ENCODE data around the gene CDK15. TPM values are rescaled to one million over a fixed set of nuclear protein-coding genes. Genes with fewer than 3 reads are reported as not detected.
A peak's percentile ranks its signal among the peaks of the same experiment; 100 is the strongest.
"Not testable (repeated sequence)": the region's sequence is repeated elsewhere in the genome, so short reads cannot be mapped to it uniquely, and the experiment has no call there.

CDK15 gene
- 0.27 TPM for total RNA-seq

DNA sequence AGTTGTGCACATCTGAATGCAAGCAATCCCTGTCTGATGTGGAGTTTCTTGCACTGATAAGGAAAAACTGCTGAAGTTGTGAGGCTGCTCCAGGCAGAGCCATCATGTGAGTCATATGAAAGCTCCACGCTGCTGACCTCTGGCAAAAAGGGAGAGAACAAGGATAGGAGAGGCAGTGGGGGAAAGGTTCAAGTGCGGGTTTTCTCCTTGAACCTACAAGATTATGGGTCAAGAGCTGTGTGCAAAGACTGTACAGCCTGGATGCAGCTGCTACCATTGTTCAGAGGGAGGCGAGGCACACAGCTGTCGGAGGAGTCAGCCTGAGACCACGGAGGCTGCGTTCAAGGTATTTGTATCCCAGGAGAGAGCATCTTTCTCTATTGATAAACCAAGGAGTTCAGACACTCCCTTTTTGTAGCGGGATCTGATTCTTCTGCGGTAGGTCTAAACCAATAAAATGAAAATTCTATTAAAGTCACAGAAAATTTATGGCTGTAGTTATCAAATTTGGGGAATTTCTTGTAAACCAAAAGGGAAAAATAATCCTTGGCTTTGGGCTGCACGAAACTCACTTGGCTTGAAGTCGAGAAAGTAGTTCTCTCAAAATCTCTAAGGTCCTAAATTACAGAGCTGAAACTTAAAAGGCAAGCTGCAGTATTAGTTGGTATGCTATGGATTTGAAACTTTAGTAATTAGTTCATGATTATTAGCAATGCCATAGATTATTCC lies at the start of gene CDK15:
Gene CDK15 (plus strand): TSS at position 96 of the 729 bp plus-strand sequence. CDS start 128 bp downstream, at position 224.
- DNase-seq (ENCODE audit: low read depth in 2 of 3, low spot score in 2 of 3): no peak

DNA sequence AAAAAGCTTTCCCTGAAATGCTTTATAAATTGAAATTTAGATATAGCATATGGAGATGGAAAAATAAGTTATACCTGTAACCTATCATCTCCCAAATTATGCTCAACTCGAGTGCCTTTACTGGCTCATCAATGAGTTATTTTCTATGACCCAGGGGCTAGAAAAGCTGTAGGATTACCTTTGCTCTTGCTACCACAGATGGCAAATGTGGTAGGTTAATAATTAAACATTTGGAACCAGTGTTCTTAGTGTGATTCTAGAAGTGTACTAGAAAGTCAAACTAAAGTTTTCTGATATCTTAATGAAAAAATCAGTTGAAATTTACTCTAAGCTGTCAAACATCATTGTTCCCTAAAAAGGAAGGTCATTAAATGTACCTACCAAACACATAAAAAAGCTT lies 48.1 kb upstream of the CDK15 start:
- DNase-seq (ENCODE audit: low read depth in 2 of 3, low spot score in 2 of 3): no peak

DNA sequence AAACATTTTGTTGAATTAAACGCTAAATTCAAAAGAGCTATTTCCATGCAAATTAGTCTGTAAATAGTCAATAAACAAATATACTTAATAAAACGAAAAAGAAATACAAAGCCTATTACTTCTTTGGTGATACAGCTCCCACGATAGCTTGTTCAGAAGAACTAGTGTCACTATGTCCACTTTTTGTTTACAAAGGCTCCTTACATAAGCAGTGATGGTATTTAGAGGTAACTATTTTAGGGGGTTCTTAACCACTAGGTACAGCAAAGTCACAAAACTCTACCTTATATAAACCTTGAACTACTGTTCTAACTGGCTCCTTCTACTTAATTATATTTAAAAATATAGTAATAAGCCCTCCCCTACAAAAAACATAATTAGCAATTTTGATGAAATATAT lies 47.5 kb upstream of the CDK15 start:
- DNase-seq (ENCODE audit: low read depth in 2 of 3, low spot score in 2 of 3): no peak

DNA sequence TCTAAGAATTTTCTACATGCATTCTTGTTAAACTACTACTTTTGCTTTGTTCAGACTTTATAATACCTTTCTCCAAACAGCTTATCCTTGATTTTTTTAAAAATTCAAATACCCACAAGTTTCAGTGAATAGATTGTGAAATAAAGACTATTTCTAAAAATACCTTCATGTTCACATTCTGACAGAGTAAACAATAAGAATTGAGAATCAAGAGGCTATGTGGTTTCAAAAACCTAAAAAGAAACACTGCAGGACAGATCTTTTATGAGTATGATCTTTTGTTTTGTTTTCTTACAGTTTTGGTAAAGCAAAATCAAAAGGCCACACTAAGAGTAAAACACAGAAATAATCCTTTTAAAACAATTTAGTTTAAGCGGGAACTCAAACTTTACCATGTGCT lies 46.8 kb upstream of the CDK15 start:
- DNase-seq (ENCODE audit: low read depth in 2 of 3, low spot score in 2 of 3): no peak

DNA sequence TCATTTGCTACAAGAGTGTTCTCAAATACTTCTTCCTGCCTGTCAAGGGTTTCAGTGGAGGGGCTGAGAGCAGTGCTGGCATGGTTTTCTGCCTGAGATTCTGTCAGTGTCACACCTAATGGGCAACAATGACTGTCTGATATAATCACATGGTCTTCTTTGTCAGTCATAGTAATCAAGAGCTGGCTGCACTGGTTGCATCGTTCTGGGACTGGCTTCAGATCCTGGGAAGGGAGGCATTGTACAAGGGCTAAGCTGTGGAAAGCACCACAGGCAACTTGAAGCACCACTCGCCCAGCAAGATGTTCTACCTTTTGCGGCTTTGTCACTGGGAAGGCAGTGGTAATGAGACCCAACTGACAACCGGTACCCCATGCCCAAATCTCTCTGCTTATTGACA lies 45.2 kb upstream of the CDK15 start:
- no peak for DNase-seq (ENCODE audit: low read depth in 2 of 3, low spot score in 2 of 3)

DNA sequence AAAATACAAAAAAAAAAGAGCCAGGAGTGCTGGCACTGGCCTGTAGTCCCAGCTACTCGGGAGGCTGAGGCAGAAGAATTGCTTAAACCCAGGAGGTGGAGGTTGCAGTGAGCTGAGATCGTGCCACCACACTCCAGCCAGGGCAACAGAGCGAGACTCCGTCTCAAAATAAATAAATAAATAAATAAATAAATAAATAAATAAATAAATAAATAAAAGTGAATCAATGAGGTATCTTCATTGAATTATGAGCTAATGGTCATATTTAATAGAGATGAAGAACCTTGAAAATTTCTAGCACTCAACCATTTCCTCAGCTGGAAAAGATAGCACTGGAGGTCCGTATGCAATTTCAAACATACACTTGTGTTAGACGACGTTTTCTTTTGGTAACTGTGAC lies 41.9 kb upstream of the CDK15 start:
- DNase-seq (ENCODE audit: low read depth in 2 of 3, low spot score in 2 of 3): not testable (repeated sequence)

DNA sequence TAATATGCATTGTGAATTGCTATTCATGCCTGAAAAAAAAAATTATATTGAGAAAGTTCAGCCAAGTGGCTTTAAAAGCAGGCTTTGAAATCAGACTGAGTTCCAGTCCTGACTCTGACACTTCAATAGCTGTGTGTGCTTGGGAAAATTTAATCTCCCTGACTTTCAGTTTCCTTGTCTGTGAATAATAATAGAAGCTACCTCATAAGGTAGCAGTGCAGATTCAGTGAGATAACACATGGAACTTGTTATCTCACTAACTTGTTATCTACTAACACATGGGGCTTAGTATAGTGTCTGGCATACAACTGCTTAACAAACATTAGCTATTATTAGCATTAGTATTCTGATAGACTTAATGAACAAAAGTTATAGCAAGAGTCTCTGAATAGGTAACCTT lies 40.5 kb upstream of the CDK15 start:
- no peak for DNase-seq (ENCODE audit: low read depth in 2 of 3, low spot score in 2 of 3)

DNA sequence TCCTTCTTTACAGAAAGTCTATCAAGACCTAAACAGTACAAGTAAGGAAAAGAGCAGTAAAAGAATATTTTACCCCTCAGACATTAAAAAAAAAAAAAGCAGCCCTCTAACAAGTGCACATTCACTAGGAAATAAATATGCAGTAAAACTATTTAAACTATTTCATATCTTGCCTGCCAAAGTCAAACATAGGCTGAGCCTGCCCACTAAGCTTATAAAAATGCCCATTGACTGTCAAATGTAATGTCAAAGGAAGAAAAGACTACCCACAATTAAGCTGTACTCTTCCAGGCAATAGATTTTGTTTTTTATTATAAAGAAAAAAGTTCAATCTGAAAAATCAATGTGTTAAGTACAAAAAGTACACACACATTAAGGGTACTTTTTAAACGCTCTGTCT lies 37.4 kb upstream of the CDK15 start:
- no peak for DNase-seq (ENCODE audit: low read depth in 2 of 3, low spot score in 2 of 3)

DNA sequence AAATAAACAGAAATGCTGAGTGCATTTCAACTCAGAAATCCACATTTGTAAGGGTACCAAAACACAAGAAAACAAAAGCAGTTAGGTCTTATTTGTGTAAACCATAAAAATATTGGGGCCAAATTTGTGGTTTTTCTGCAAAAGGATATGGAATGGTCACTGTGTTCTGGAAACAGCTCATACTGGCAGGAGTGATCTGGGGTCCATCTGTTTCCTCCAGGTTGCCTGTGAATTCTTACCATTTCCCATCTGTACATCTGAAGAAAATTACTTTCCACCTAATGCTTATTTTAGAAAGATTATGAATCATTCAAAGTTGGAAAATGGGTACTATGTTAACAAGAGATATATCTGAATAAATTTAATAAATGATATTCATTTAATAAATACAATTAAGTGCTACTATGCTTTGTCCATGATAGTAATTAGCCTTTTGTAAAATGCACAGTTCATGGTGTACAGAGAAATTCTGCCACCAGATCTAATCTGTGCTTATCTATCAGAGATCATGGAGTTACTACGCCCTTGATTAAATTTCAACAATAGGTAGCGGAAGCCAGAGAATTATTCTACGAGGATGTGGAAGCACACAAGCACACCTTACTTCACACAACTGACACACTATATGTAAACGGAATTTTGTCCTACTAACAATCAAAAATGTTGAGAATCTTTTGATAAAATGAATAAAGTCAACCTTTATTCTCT lies 36.5 kb upstream of the CDK15 start:
- DNase-seq (ENCODE audit: low read depth in 2 of 3, low spot score in 2 of 3): peak in 2 of 3 donors; percentile 52 to 74

DNA sequence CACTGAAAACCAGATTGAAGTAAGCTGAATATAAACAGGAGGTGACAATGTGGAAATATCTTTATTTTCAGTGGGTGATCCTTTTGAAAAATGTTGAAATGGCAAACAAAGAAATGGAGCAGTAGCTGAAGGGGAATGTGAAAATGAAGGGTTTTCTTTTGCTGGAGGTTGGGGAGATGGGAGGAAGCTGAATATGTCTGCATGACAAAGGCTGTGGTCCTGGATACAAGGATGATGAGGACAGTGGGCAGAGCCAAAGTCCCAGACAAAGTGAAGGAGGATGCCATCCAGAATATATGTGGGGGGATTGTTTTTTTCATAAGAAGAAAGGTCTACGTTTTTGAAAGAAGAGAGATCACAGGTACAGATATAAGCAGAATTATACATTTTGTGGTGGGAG lies 32.3 kb upstream of the CDK15 start:
- no peak for DNase-seq (ENCODE audit: low read depth in 2 of 3, low spot score in 2 of 3)

DNA sequence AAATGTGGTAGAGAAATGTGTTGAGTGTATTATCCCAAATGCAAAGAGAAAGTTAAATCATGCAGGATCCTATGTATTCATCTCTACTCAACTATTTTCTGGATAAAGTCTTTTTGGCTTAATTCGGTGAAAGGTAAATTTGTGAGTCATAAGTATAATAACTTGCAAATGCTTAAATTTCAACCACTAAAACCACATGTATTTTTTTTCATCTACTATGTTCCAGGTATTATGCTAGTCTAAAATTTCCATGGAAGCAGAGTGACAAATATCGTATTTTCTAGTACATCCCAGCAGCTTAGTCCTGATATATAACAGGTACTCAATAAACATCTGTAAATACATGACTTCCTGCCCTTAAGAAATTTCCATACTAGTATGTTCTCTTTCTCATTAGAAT lies 31.8 kb upstream of the CDK15 start:
- no peak for DNase-seq (ENCODE audit: low read depth in 2 of 3, low spot score in 2 of 3)

DNA sequence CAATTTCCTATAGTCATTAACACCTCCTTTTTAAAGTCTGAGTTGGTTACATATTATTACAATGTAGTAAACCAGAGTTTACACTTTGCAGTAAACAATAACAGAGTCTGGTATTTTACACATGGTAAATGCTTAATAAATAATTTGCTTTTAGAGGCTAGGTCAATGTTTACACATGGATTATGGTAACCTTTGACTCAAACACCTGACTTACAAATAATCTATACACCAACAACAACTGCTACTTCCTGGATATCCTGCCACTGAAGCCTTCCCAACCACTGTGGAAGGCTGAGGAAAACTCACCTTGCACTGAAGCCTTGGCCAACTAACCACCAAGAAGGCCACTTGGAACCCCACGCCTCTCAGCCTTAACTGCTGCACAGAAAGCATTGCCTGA lies 31.0 kb upstream of the CDK15 start:
- DNase-seq (ENCODE audit: low read depth in 2 of 3, low spot score in 2 of 3): no peak

DNA sequence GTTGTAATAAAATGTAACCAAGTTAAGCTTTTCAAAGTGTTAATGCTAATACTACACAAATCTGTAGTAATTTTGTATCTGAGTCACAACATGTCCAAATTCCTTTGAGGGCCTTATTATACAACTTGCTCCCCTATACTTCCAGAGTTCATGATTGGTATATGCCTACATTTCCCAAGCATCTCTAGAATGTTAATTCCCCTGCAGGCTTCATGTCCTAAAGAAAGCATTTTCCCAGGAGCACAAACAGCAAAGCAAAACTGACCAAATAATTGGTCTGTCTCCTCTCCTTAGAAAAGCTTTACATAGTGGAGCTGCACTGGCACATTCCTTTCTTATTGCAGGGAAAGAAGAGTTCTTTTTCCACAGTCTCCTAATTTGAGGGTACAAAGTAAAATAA lies 29.3 kb upstream of the CDK15 start:
- no peak for DNase-seq (ENCODE audit: low read depth in 2 of 3, low spot score in 2 of 3)

DNA sequence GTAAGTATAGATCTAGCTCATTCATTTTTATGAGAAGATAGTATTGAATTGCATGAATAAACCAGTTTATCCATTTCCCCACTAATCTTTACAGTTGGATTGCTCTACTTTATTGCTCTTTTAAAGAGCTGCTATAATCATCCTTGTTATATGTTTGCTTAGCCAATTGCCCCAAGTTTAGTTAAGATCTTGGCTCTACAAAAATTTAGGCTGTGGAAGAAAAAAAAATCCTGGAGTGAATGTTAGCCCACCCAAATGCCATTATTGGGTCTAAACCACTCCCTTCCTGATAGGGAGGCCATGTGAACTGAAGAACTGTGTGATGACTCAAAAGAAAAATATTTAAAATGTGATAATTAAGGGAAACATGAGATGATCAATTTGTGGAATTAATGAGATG lies 28.5 kb upstream of the CDK15 start:
- DNase-seq (ENCODE audit: low read depth in 2 of 3, low spot score in 2 of 3): no peak

DNA sequence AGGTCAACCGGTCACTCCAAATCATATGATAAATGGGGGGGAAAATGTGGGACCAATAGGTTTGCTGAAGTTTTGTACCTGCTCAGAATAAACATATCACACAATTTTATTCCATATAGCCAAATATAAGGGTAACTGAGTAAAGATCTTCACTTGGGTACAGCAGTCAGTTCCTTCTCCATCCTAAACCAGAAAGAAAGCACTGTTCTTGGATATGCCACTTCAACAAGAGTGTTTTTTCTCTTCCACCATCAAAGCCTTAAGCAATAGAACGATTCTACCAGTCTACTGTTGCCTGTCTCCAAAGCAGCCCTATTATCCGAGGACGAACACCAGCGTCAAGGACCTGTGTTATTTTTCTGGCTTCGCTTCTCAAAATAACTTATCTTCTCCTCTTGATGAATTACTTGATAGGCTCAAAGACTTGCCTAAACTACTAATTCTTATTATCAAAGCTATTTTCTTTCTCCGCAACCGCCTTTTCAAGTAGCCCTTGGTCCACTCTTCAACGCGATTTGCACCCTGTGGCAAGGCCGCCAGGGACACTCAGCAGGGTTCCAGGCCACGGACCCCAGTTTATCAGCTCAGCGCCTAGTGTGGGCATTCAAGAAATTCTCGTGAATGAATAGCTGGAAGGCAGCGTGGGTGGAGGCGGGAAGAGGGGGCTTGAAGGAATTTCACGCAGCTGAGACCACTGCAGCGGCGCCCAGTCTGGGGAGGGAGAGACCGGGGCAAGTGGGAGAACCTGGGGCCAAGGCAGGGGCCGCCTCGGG lies 26.2 kb upstream of the CDK15 start:
- DNase-seq (ENCODE audit: low read depth in 2 of 3, low spot score in 2 of 3): peak in 2 of 3 donors; percentile 2 to 33

DNA sequence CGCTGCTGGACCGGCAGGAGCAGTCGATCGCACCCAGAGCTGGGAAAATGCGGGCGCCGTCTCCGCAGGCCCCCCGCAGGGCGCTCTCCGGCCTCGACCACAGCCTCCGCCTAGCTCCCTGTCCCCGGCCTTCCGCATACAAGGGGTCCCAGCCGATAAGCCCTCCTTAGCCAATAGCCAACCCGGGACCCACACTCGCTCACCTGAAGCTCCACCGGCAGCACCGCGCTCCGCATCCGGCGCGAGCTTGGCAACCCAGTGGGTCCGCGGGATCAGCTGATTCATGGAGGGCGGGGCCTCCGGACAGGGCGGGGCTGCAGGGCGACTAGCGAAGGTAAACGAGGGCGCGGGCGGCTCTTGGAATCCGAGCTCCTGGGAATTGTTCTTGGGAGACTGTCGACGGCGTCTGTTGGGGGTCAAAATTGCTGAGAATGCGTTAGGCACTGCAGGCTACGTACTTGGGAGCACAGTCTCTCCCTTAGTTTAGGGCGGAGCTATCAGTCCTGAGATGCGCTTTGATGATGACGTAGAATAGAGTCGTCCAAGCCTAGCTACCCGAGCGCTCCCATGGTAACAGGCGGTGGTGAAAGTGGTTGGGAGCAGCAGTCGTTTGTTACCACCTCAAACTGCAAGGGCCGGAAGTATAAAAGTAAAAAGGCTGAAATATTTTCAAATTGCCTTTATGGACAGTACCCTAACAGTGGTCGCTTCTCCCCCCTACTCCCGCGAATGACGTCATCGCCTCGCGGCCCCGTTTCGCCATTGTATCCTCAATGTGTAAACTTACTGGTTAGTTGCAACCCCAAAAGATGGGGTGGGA lies 25.5 kb upstream of the CDK15 start, which contains the start of gene ALS2:
Gene ALS2 (minus strand): TSS at position 260 of the 820 bp plus-strand sequence. CDS start 12,048 bp downstream, outside the sequence.
- DNase-seq (ENCODE audit: low read depth in 2 of 3, low spot score in 2 of 3): peak; percentile 80 to 97 (median 95)

DNA sequence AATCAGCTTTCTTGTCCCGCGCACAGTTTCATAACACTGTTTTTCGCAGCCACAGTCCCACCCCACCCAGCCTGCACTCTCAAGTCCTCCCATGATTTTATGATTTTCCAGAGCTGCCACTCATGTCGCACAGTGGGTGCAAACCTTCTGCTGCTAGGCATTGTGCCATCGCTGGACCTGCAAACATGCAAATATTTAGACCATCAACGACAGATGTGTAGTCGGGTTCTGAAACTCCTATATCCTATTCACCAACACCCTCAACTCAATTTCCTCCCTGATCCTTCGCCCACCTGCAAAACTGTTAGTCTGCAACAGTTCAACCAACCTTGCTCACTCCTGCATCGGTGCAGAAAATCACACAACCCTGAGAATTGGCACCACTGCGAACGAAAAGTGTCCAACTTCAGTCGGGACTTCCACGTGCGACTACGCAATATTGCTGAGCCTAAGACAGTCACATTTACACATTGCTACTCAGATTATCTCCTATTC lies 24.7 kb upstream of the CDK15 start:
- DNase-seq (ENCODE audit: low read depth in 2 of 3, low spot score in 2 of 3): peak in 2 of 3 donors; percentile 3 to 14

DNA sequence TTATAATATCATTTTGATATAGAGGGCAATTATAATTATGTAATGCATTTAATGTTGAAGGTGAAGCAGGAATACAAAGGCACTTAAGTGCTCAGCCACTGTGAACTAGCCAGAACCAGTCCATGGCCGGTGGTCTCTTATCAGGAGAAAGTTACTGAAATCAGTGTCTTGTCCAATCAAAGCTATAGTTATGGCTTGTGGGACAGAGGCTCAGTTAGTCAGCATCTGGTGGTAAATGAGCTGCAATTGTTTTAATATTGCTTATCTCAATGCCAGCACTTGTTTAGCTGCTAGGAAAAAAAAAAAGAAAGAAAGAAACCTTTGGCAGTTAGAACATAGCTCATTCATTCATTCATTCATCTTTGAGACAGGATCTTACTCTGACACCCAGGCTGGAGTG lies 21.8 kb upstream of the CDK15 start:
- DNase-seq (ENCODE audit: low read depth in 2 of 3, low spot score in 2 of 3): peak in 1 of 3 donors; percentile 51

DNA sequence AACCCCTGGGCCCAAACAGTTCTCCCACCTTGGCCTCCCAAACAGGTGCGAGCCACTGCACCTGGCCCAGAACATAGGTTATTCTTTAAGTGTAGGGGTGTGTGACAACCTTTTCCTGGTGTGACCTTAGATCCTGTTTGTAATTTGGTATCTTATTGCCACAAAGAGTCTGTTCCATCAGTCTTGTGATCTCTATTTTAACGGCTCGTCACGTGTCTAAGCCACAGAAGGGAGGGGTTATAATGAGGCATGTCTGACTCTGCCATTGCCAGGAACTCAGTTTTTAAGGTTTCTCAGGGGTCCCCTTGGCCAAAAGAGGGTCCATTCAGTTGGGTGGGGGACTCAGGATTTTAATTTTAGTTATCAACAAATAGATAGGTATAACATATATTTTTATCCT lies 21.2 kb upstream of the CDK15 start:
- peak in 2 of 3 donors; percentile 33 to 60 for DNase-seq (ENCODE audit: low read depth in 2 of 3, low spot score in 2 of 3)

DNA sequence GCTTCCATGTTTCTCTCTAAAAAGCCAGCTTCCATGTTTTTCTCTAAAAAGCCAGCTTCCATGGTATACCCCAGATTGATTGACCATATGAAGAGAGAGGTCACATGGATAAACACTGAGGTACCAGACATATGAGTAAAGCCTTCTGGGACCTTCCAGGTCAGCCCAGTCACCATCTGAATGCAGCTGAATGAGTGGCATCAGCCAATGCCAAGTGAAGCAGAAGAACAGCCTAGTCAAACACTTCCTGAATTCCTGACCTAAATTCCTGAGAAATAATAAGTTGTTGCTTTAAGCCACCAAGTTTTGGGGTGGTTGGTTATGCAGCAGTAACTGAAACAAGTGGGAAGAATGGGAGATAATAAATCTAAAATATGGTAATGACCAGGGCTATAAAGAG lies 19.9 kb upstream of the CDK15 start:
- no peak for DNase-seq (ENCODE audit: low read depth in 2 of 3, low spot score in 2 of 3)
